Measurements from ENCODE around the gene TTC12. TPM values are rescaled to one million over a fixed set of nuclear protein-coding genes. Genes with fewer than 3 reads are reported as not detected.
A peak's percentile ranks its signal among the peaks of the same experiment; 100 is the strongest.

The TTC12 gene
- total and polyA plus RNA-seq, 2 of the 4 experiments (the other 2 are of a cell fraction) = 10.0 to 14.7 TPM

DNA sequence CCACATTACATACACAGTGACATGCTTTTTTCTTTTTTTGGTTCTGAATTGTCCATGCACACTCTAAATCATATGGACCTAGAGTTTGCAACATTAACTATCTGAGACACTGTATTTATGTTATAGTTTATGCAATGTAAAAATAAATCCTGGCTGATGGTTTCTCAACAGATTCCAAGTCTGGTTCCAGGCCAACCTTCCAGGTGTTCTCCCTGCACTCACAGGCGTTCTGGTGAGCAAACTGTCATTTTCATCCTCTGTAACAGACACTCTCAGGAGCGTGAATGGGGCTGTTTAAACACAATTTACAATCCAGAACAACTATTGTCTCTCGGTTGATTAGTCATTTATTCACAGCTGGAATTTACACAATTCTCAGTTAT, 36.7 kb downstream of the TTC12 start (continued):
- TF ChIP-seq, protein P1, sequence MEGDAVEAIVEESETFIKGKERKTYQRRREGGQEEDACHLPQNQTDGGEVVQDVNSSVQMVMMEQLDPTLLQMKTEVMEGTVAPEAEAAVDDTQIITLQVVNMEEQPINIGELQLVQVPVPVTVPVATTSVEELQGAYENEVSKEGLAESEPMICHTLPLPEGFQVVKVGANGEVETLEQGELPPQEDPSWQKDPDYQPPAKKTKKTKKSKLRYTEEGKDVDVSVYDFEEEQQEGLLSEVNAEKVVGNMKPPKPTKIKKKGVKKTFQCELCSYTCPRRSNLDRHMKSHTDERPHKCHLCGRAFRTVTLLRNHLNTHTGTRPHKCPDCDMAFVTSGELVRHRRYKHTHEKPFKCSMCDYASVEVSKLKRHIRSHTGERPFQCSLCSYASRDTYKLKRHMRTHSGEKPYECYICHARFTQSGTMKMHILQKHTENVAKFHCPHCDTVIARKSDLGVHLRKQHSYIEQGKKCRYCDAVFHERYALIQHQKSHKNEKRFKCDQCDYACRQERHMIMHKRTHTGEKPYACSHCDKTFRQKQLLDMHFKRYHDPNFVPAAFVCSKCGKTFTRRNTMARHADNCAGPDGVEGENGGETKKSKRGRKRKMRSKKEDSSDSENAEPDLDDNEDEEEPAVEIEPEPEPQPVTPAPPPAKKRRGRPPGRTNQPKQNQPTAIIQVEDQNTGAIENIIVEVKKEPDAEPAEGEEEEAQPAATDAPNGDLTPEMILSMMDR (conservative IDR thresholded peaks at IDR 0.05; ENCODE audit: low read depth, low read length) = no peak
- TF ChIP-seq FOS (IDR thresholded peaks at IDR 0.05; ENCODE audit: low read depth, low read length) = no peak

DNA sequence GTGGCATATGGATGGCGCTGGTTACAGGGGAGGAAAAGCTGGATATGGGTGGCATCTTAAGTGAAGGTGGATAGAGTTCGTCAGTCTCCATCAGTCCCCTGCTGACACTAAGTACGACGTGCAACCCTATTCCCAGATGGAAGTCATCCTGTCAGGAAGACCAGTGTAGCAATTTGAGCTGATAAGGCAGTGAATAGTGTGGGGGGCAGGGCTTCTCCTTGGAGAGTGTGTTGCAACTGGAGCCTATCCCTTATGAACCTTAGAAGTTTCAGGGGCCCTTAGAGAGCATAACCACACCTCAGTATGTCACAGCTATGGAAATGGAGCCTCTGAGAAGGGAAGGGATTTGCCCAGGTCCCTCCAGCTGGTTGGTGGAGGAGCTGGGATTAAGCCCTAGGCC, 37.1 kb downstream of the TTC12 start:
- CTCF ChIA-PET = no interaction called here
- POLR2A ChIA-PET (ENCODE audit: unreplicated experiment) = no interaction called here
- intact Hi-C loops (cut with micrococcal nuclease) = no loop called here

More for the DNA sequence above, 37.1 kb downstream of the TTC12 start:
- Histone ChIP-seq H3K18ac (ENCODE audit: low read depth, low read length) (no peak overlapping the region), H3K4me3 (ENCODE audit: insufficient read depth, low read depth, low read length) (no peak overlapping the region), H3K36me3 (ENCODE audit: control insufficient read depth, insufficient read depth, low read length) (peaks cover 4% of the 10 kb centered on the region; the same call in 1 of the 2 replicates), H2AK5ac (ENCODE audit: low read depth, low read length) (no peak overlapping the region), H3K56ac (ENCODE audit: extremely low read depth, insufficient read depth, low read length) (no peak overlapping the region), H3K9ac (ENCODE audit: low read depth, low read length) (no peak overlapping the region), H3K9me3 (ENCODE audit: control insufficient read depth, insufficient read depth, low read length) (peaks cover 3% of the 10 kb centered on the region), H3K79me1 (ENCODE audit: low read depth in 1 of 2, low read length in 2 of 2) (no peaks in the 10 kb centered on the region), H3K4me2 (ENCODE audit: low read depth, low read length) (no peak overlapping the region), H2BK120ac (ENCODE audit: low read depth, low read length) (no peak overlapping the region), H3K14ac (replicated peaks; ENCODE audit: low read depth, low read length) (no peak overlapping the region), H3K9me1 (ENCODE audit: insufficient read depth, low read length) (peaks cover 4% of the 10 kb centered on the region; the same call in 1 of the 2 replicates), H2AFZ (replicated peaks; ENCODE audit: low read length, poor library complexity) (no peak overlapping the region), H3K4ac (ENCODE audit: low read depth, low read length) (no peak overlapping the region), H2BK20ac (ENCODE audit: low read depth, low read length) (no peak overlapping the region), H3K27me3 (ENCODE audit: control insufficient read depth, insufficient read depth, low read length) (no peaks in the 10 kb centered on the region), H2BK15ac (ENCODE audit: low read depth, low read length) (no peak overlapping the region), H3K27ac (ENCODE audit: insufficient read depth, low read length) (peak overlapping the region; percentile 24; the same call in 1 of the 2 replicates), H4K20me1 (ENCODE audit: insufficient read depth, low read length) (no peaks in the 10 kb centered on the region), H2AK9ac (replicated peaks; ENCODE audit: low read depth, low read length, poor library complexity) (no peak overlapping the region), H2BK5ac (ENCODE audit: low read depth, low read length, poor library complexity, severe bottlenecking) (no peak overlapping the region), H3K23ac (ENCODE audit: low read depth, low read length) (no peak overlapping the region), H4K5ac (ENCODE audit: low read depth, low read length) (no peak overlapping the region), H4K8ac (ENCODE audit: low read depth in 2 of 2, low read length in 2 of 2) (no peak overlapping the region), H4K91ac (ENCODE audit: insufficient read depth, low read depth, low read length) (no peak overlapping the region), H3K4me1 (ENCODE audit: control insufficient read depth, insufficient read depth, low read length) (peaks cover 6% of the 10 kb centered on the region; the same call in 1 of the 2 replicates)
- dilution Hi-C loops (cut with HindIII; ENCODE audit: low sequenced_read_pairs, unreplicated experiment) (no loop called here), in situ Hi-C loops (cut with MboI; ENCODE audit: low sequenced_read_pairs) (no loop called here)
- no TSS peak for BruUV-seq (replicated peaks)
- TF ChIP-seq, protein P2, sequence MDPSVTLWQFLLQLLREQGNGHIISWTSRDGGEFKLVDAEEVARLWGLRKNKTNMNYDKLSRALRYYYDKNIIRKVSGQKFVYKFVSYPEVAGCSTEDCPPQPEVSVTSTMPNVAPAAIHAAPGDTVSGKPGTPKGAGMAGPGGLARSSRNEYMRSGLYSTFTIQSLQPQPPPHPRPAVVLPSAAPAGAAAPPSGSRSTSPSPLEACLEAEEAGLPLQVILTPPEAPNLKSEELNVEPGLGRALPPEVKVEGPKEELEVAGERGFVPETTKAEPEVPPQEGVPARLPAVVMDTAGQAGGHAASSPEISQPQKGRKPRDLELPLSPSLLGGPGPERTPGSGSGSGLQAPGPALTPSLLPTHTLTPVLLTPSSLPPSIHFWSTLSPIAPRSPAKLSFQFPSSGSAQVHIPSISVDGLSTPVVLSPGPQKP (IDR thresholded peaks at IDR 0.05; ENCODE audit: borderline replicate concordance, low read depth, low read length) = no peak
- 80% methylated on average over 1 of the region's 4 CpGs; no CpG with 5 or more reads in 1 of the 2 experiments for WGBS, 2 experiments (ENCODE audit: extremely low coverage in 2 of 2, insufficient read length in 1 of 2)
- no peak for DNase-seq
- ATAC-seq (ENCODE audit: low read depth) = peak; percentile 40; the same call in 1 of the 2 replicates

All from IMR-90 (cell line).